GM12878 (cell line): ENCODE results near the gene SPG7. TPM values are rescaled to one million over a fixed set of nuclear protein-coding genes. Genes with fewer than 3 reads are reported as not detected.

Source experiments
- CBFB ChIP-seq: IDR thresholded peaks from 2 replicates; pipeline ENCODE4 v1.6.1; 2016; ENCODE audit warnings: antibody characterized with exemption, low read depth
- CEBPB ChIP-seq, 2 experiments: fragments of 150-350 bp in 1 of 2; IDR thresholded peaks; 2 replicates each; pipeline ENCODE4 v1.6.1; 2012 to 2014; ENCODE audit warnings: low read depth in 2 of 2, low read length in 2 of 2, borderline replicate concordance in 1 of 2, inconsistent platforms in 1 of 2
- JUND ChIP-seq: IDR thresholded peaks from 2 replicates; pipeline ENCODE4 v1.6.1; 2012; ENCODE audit warnings: low read depth, mild to moderate bottlenecking, low read length, improper control_type of control experiment, moderate library complexity
- NFXL1 ChIP-seq: fragments of 450-650 bp; IDR thresholded peaks from 2 replicates; pipeline ENCODE4 v1.6.1; 2017; ENCODE audit warnings: antibody characterized with exemption, mild to moderate bottlenecking, borderline replicate concordance
- SREBF1 ChIP-seq: IDR thresholded peaks from 2 replicates; pipeline ENCODE4 v1.6.1; 2012; ENCODE audit warnings: mild to moderate bottlenecking, low read length
- ZBTB40 ChIP-seq: fragments of 450-650 bp; IDR thresholded peaks from 2 replicates; pipeline ENCODE4 v1.6.1; 2016; ENCODE audit warnings: mild to moderate bottlenecking, moderate library complexity, borderline replicate concordance
- polyA plus RNA-seq, 11 experiments: library from polyadenylated mRNA; depleted of rRNA in 4 of 11; unstranded in 6 of 11; stranded (reverse) in 5 of 11; fragments of >200 nt; fragmentation: Nextera tagmentation in 4 of 11; fragmentation: Illumina TruSeq in 1 of 11; extraction: Ambion mirVana in 4 of 11; extraction: Trizol in 1 of 11; gene quantifications; 1 replicate in 1 of 11; 2 replicates in 10 of 11; pipeline versions ENCODE4 v1.2.1 to v1.2.3, GENCODE V29; 2011 to 2016; ENCODE audit warnings: inconsistent platforms in 2 of 11, missing spikeins in 2 of 11, low read depth in 1 of 11
- total RNA-seq, 4 experiments: library from RNA; depleted of rRNA in 3 of 4; stranded (reverse); fragments of >200 nt in 3 of 4; fragmentation: Illumina TruSeq in 1 of 4; extraction: Trizol in 1 of 4; gene quantifications; 2 replicates each; pipeline versions ENCODE4 v1.2.1 to v1.2.3, GENCODE V29; 2013 to 2021

SPG7 gene
- total and polyA plus RNA-seq, 10 of the 15 experiments (the other 5 are each of a cell fraction or from before 2014, with no cell fraction given) = 5.9 to 75.9 (median 52.5) TPM

- 0 out of 2 replicates have a peak, but pooled peaks have one; percentile 1 for TF ChIP-seq CBFB
- no peak for TF ChIP-seq SREBF1
- TF ChIP-seq ZBTB40 = no peak
- no peak for TF ChIP-seq NFXL1
- TF ChIP-seq CEBPB (IDR thresholded peaks at IDR 0.05; ENCODE audit: borderline replicate concordance in 1 of 2, low read depth in 2 of 2, low read length in 2 of 2) = no peak
- TF ChIP-seq JUND = no peak
- TF ChIP-seq, all 136 proteins: peak for 3
Observed at GRCh38 chr16:89485701-89486246, 22.4 kb upstream of the SPG7 start (continued).
